Transverse colon (tissue), 4 donors: ENCODE results near the gene RBBP7. TPM values are rescaled to one million over a fixed set of nuclear protein-coding genes. Genes with fewer than 3 reads are reported as not detected.

Source experiments
- DNase-seq: peaks from one replicate; pipeline ENCODE4 v3.0.0-alpha.2; 2019
- H3K27ac ChIP-seq, 4 donors: fragments of 200-600 bp; sonication (generic); 2 replicates each; pipeline ENCODE4 v1.5.1; 2016 to 2018; ENCODE audit warnings: inconsistent platforms in 4 of 4
- H3K27me3 ChIP-seq: fragments of 200-600 bp; sonication (generic); 2 replicates; pipeline ENCODE4 v1.5.1; 2017; ENCODE audit warnings: inconsistent platforms
- H3K36me3 ChIP-seq, 4 donors: fragments of 200-600 bp; sonication (generic); 2 replicates each; pipeline ENCODE4 v1.5.1; 2017 to 2019; ENCODE audit warnings: inconsistent platforms in 4 of 4
- H3K4me1 ChIP-seq, 4 donors: fragments of 200-600 bp; sonication (generic); 2 replicates each; pipeline ENCODE4 v1.5.1; 2017 to 2020; ENCODE audit warnings: inconsistent platforms in 4 of 4
- H3K4me3 ChIP-seq, 4 donors: fragments of 200-600 bp; sonication (generic); 1 replicate in 1 of 4; 2 replicates in 3 of 4; pipeline versions ENCODE4 v1.5.1 to v1.6.1; 2017 to 2019; ENCODE audit warnings: inconsistent platforms in 4 of 4
- H3K9me3 ChIP-seq, 2 donors: fragments of 200-600 bp; sonication (generic); 2 replicates each; pipeline ENCODE4 v1.5.1; 2017 to 2019; ENCODE audit warnings: inconsistent platforms in 2 of 2
- CTCF ChIP-seq, 5 experiments: fragments of 200-600 bp in 3 of 5; fragments of 450-650 bp in 2 of 5; sonication (generic) in 3 of 5; IDR thresholded peaks; 1 replicate in 2 of 5; 2 replicates in 3 of 5; pipeline ENCODE4 v1.5.1; 2016 to 2017; ENCODE audit warnings: antibody characterized with exemption in 5 of 5, inconsistent platforms in 3 of 5, mild to moderate bottlenecking in 2 of 5, moderate library complexity in 1 of 5
- EP300 ChIP-seq: sonication (generic); formaldehyde crosslinking; IDR thresholded peaks from one replicate; pipeline ENCODE4 v1.6.1; 2017; ENCODE audit warnings: antibody characterized with exemption, low read depth
- POLR2A ChIP-seq: fragments of 450-650 bp; IDR thresholded peaks from one replicate; pipeline ENCODE4 v1.6.1; 2016; ENCODE audit warnings: antibody characterized with exemption, mild to moderate bottlenecking, moderate library complexity
- POLR2AphosphoS5 ChIP-seq, 3 donors: sonication (generic); formaldehyde crosslinking; IDR thresholded peaks; one replicate each; pipeline ENCODE4 v1.6.1; 2016; ENCODE audit warnings: antibody characterized with exemption in 3 of 3
- WGBS, 2 donors: methylation state at CpG; one replicate each; pipeline ENCODE4 v1.1.5; 2018; ENCODE audit warnings: low coverage in 1 of 2; 5-methylcytosine and 5-hydroxymethylcytosine counted together
- in situ Hi-C, 4 donors: fragments of 200-750 bp; cut with MboI; loops; one replicate each; pipeline versions ENCODE4 v1.15.0 to v1.15.1; 2017; ENCODE audit warnings: low sequenced_read_pairs in 3 of 4, low pct_ligation_motif_present in 1 of 4, low pct_unique_long_range_greater_than_20kb in 1 of 4
- intact Hi-C: fragments of 100-400 bp; cut with DNase I; formaldehyde crosslinking; loops from one replicate; pipeline ENCODE4 v1.15.1; 2023; ENCODE audit warnings: low total_unique reads
- total RNA-seq, 4 donors: library from RNA; depleted of rRNA; stranded (reverse); fragments of >200 nt; gene quantifications; one replicate each; pipeline ENCODE4 v1.1.0, GENCODE V29; 2016

The RBBP7 gene
- total RNA-seq, 4 donors from 2014 or later: 32.2 to 67.4 (median 55.2) TPM

DNA sequence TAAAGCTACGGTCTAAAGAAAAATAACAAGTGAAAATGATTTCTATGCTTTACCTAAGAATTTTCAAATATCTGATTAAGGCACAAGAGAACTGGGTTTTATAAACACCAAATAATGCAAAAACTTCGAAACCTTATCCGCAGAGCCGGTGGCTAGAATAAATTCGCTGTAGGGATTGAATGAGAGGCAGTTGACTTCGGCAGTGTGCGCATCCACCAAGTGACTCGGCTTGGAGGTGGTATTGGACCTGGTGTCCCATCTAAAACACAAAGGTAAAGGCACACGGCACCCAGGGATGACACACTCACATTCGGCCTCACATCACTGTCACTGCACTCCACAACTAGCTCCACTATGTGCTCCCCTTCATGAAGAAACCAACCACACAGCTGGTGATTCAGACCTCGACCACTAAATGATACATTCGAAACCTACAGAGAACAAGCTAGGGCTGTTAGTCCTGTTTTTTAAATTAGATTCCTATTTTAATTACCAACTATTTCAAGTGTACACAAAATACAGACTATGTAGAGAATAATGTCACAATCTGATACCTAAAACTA is 17.5 kb downstream of the RBBP7 start:
- H3K27ac ChIP-seq: no peak overlapping the region
- no peaks in the 10 kb centered on the region for H3K27me3 ChIP-seq
- intact Hi-C loops: no loop called here
- no peak for DNase-seq
- no peak overlapping the region for H3K4me3 ChIP-seq
- 91 to 100% methylated on average over 1 to 12 of the region's 12 CpGs for WGBS, 2 donors
- no peaks in the 10 kb centered on the region for H3K9me3 ChIP-seq
- in situ Hi-C loops: no loop called here
- no peaks in the 10 kb centered on the region for H3K4me1 ChIP-seq
- no peak for TF ChIP-seq CTCF (IDR thresholded peaks at IDR 0.05)
- H3K36me3 ChIP-seq: no peaks in the 10 kb centered on the region

GRCh38 chrX:16851827-16852226 is 18.3 kb downstream of the RBBP7 start:
- intact Hi-C loops: no loop called here
- in situ Hi-C loops: no loop called here
- WGBS, 2 donors: 97% methylated on average over 3 of the region's 3 CpGs; no CpG with 5 or more reads in 1 of the 2 donors
- no peaks in the 10 kb centered on the region for H3K27me3 ChIP-seq
- H3K27ac ChIP-seq: no peak overlapping the region
- no peak for TF ChIP-seq POLR2A
- TF ChIP-seq CTCF (IDR thresholded peaks at IDR 0.05): no peak
- no peak for TF ChIP-seq POLR2AphosphoS5 (IDR thresholded peaks at IDR 0.05)
- TF ChIP-seq EP300: no peak
- no peak for DNase-seq
- H3K4me3 ChIP-seq: no peak overlapping the region
- H3K4me1 ChIP-seq: no peaks in the 10 kb centered on the region
- no peaks in the 10 kb centered on the region for H3K9me3 ChIP-seq
- H3K36me3 ChIP-seq: no peaks in the 10 kb centered on the region

DNA sequence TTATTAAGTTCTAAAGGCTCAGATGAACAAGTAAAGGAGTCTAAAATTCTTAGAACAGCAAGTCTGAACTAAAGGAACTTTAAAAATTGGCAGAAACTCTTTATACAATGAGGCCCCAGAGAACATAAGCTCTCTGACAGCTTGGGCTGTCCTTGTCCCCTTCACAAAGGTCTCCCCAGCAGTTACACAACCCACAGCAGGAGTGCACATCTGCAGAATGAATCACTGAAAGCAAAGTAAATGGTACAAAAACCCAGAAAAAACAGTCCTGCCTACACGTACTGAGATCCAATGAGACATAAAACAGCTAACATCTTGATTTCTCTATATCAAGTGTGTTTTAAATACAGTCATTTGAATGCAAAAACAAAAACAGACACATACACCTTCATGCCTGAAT is 18.7 kb downstream of the RBBP7 start:
- WGBS, 2 donors: 50 to 63% methylated on average over 1 of the region's 1 CpG
- H3K27me3 ChIP-seq: no peaks in the 10 kb centered on the region
- intact Hi-C loops (no loop called here), in situ Hi-C loops (no loop called here)
- no peaks in the 10 kb centered on the region for H3K36me3 ChIP-seq
- no peaks in the 10 kb centered on the region for H3K4me1 ChIP-seq
- no peak overlapping the region for H3K27ac ChIP-seq
- no peak for TF ChIP-seq POLR2AphosphoS5 (IDR thresholded peaks at IDR 0.05)
- TF ChIP-seq EP300: no peak
- no peak for TF ChIP-seq CTCF (IDR thresholded peaks at IDR 0.05)
- TF ChIP-seq POLR2A: no peak
- DNase-seq: no peak
- H3K9me3 ChIP-seq: no peaks in the 10 kb centered on the region
- H3K4me3 ChIP-seq: no peak overlapping the region

GRCh38 chrX:16848541-16848940 is 21.6 kb downstream of the RBBP7 start:
- no peak for TF ChIP-seq CTCF (IDR thresholded peaks at IDR 0.05)
- no peak for TF ChIP-seq POLR2AphosphoS5 (IDR thresholded peaks at IDR 0.05)
- TF ChIP-seq EP300: no peak
- no peak for TF ChIP-seq POLR2A
- no peaks in the 10 kb centered on the region for H3K36me3 ChIP-seq
- no peak overlapping the region for H3K4me3 ChIP-seq
- DNase-seq: no peak
- in situ Hi-C loops (no loop called here), intact Hi-C loops (no loop called here)
- WGBS, 2 donors: 62 to 93% methylated on average over 2 to 6 of the region's 6 CpGs
- no peaks in the 10 kb centered on the region for H3K4me1 ChIP-seq
- no peak overlapping the region for H3K27ac ChIP-seq
- no peaks in the 10 kb centered on the region for H3K27me3 ChIP-seq
- H3K9me3 ChIP-seq: no peaks in the 10 kb centered on the region
